Measurements from ENCODE around the gene ABLIM1.

Gene ABLIM1

DNA sequence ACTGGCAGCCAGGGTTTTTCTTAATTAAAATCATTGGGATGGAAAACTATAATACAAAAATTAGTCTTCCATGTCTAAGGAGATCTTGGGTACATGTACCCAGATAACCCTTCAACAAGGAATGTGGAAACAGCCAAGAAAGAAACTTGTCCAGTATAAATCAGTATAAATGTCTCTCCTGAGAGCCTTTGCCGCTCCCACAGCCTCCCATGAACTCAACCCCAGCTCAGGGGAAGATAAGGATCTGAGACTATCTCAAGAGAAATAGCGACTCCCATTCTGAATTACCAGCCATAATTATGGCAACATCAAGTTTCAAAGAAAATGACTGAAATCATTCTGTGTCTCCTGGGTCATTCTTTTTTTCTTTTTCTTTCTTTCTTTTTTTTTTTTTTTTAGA is 221.1 kb downstream of the ABLIM1 start:
- no peak for DNase-seq

DNA sequence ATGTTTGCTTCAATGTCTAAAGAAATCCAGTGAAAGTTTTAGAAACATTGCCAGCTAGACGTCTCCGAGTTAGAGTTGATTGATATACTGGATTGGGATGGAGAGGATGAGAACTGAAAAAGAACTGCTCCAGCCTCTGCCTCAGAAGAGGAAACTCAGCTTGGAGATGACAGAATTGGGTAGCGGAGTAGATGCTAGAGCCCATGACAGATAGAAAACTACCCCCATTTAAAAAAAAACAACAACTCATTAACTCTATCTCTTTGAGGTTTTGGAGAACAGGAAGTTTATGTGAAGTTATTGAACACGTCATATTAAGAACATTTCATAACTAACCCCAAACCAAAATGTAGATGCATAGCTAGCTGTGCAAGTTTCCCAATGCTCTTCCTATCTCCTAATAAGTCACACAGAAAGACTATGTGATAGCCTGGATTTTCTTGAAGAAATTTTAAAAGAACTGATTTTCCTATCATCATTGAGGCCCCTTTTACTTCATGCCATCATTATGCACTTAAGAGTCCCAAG is 225.4 kb downstream of the ABLIM1 start:
- DNase-seq, result no peak

DNA sequence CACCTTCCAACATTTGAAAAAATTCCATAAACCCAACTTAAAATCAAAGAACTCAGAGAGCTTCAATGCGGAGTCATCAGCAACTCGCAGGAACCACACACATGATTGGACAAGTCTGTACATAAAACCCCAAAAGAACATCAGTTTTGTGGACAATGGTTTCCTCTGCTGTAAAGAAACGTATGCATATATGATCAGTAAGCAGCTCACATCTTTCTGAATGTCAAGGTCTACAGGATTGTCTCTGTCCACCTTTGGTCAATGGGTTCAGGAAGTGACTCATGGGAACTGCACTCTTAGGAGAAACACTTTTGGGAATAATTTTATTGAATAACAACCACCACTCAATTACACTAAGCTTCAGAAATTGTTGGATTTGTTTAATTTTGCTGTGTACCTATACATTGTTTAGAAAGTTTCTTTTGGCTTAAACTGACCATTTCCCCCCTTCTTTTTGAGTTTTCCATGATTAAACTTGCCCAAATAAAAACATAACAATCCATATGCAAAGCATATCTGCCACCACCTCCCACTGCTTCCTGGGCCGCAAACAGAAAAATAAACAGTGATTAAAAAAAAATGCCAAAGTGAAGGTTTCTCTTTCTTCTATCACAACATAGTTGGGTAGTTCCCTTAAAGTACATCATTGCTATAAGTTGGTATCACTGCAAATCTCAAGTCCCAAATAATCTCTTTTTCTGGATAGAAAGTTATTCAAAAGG is 226.5 kb downstream of the ABLIM1 start:
- DNase-seq, result no peak

GRCh38 chr10:114430688-114431413 is 227.2 kb downstream of the ABLIM1 start:
- DNase-seq, result no peak

DNA sequence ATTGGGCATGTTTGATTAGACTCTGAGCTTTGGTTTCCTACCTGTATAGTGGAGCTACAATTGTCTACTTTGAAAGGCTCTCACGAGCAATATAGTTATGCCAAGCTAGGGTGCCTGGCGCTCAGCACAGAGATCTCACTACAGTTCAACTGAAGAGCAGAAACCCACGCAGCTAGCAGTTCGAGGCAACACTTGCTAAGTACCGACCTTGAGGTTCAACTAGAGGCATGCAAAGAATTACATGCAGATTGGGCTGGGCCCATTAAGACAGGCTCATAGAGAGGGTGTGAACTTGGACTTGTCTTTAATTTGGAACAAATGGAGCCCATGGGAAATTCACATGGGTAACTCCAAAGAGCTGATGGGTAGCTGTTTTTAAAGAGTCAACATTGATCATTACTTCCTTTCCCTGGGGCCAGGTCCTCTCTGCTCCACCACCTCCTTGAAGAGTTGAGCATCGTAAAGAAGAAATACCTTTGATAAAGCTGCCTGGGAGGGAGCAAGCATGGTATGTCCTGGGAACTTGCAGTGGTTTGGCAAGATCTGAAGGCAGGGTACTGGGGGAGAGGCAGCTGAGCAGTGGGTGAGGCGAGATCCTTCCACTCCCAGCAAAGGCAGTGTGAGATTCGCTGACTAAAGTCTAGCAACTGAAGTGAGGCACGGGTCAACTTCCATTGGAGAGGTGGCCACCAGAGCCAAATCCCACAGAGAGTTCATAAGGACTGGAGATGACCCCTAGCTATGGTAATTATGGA is 228.3 kb downstream of the ABLIM1 start:
- no peak for DNase-seq

- no peak for DNase-seq
These were observed 230.8 kb downstream of the ABLIM1 start for GRCh38 chr10:114427124-114427852.

GRCh38 chr10:114426476-114426875 is 231.6 kb downstream of the ABLIM1 start:
- no peak for DNase-seq

GRCh38 chr10:114420811-114421485 is 237.1 kb downstream of the ABLIM1 start:
- DNase-seq, result no peak

DNA sequence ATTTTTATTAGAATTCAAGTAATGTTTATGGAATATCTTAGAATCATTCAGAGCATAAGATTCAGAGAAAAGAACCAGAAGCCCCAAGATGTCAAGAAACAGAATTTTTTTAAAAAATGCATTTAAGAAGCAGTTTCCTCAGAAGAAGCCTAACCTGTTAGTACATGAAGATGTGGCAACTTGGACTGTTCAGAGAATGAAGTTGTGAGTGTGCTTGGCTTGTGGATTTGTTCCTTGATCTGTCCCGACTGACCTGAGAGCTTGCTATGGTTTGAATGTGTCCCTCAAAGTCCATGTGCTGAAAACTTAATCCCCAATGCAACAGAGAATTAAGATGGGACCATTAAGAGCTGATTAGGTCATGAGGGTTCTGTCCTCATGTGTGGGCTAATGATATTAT is 240.0 kb downstream of the ABLIM1 start:
- DNase-seq, result no peak

DNA sequence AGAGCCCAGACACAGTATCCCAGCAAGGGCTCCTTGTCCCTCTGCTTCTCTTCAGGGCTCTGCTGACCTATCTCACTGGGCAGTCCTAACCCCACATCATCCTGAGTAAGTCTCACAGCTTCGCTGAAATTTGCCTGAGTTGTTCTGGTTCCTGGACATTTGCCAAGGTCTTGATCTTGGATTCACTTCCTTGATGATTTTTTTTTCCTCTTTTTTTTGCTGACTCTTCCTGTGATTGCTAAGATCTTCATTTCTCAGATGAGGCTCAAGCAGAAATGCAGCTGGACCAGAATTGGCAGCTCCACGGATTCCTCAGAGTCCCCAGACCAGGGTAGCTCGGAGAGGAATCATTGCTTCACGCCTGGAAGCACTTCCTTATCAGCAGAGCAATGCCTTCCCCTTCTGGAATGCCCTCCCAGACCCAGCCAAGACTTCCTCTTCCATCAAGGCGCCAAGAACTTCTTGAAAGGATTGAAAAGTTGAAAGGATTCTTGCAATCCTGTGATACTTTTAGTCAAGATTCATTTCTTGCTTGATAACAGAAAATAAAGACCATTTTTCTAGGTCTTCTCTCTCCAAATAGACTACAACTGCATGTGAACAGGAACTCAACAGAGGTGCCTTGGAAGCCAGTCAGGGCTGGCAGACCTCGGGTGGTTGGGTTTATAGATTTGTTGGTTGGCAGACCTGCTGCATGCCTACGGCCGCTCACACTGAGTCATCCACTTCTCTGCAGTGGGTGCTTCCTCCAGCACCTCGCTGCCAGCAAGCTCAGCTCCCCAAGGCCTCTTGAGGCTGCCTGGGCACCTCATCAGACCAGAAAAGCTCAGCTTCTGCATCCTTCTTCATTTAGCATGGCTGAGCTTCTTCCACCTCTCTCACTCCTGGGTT is 244.9 kb downstream of the ABLIM1 start:
- no peak for DNase-seq

- no peak for DNase-seq
These were observed 249.1 kb downstream of the ABLIM1 start for GRCh38 chr10:114408968-114409444.

DNA sequence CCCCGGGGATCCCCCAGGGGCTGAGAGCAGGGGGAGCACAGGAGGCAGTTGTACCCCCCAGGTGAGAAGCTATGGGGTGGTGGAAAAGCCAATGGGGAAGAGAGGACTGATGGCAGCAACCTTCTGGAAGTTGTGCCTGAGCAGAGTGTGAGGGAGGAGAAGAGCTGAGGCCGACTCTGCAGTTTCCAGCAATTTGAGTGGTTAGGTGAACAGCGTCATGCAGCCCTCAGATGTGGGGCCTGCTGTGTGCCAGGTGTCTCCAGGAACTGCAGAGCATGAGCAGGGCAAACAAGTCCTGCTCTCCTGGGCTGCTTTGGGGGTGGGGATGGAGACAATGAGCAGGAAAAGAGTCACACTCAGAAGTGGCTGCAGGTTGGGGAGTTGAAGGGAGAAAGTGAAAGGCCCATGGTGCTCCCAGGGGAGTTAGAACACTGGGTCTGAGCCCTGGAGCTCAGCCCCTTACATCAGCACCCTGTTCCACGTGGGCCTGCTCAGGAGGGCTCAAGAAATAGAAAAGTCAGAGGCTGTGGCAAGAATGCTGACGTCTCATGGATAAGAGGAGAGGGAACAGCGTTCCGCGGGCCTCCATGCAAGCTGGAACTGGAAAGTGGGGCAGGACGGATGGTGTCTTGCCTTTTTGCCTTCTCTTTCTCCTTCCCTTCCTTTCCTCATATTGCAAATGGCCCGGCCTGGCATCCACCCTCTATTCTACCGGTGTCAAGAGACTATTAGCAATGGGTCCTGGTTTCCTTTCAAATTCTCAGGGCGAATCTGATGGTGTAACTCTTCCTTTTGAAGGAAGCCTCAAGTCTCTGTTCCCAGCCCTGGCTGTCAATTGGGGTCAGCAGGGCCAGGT is 249.7 kb downstream of the ABLIM1 start:
- no peak for DNase-seq

DNA sequence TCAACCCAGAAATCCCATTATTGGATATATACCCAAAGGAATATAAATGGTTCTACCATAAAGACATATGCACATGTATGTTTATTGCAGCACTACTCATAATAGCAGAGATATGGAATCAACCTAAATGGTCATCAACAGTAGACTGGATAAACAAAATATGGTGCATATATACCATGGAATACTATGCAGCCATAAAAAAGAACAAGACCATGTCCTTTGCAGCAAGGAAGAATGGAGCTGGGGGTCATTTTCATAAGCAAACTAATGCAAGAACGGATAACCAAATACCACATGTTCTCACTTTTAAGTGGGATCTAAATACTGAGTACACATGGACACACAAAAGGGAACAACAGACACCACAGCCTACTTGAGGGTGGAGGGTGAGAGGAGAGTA is 251.6 kb downstream of the ABLIM1 start:
- no peak for DNase-seq

GRCh38 chr10:114405011-114405350 is 253.1 kb downstream of the ABLIM1 start:
- no peak for DNase-seq

GRCh38 chr10:114404171-114405010 is 253.7 kb downstream of the ABLIM1 start, which contains the start of gene AFAP1L2:
Gene AFAP1L2 (minus strand): TSS chr10:114404502. CDS start chr10:114404455, 47 bp downstream.
- DNase-seq, result no peak

DNA sequence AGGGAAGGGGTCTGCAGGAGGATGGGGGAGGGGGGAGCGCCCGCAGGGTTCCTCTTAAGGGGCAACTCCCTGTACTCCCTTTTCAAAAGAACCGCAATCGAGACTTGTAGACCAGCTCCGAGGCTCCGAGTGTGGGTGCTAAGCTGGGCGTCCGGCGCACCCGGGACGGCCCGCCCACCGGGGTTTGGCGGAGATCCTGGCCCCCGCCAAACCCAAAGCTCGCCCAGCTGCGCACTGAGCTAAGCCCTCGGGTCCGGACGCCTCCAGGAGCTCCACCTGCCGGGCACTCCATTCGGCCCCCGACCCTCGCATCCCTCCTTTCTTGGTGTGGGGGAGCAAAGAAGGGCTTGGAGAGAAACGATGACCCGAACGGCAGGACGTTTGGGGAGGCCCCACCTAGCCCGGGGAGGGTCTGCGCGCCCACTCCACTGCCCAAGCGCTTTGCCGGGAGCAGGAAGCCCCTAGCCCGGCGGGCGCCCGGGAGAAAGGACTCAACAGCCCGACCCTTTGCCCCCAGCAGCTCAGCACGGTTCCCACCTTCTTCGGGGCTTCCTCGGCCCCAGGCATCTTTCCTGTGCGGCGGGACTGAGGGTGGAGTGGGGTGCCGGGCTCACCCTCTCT is 254.4 kb downstream of the ABLIM1 start:
- DNase-seq, result no peak

DNA sequence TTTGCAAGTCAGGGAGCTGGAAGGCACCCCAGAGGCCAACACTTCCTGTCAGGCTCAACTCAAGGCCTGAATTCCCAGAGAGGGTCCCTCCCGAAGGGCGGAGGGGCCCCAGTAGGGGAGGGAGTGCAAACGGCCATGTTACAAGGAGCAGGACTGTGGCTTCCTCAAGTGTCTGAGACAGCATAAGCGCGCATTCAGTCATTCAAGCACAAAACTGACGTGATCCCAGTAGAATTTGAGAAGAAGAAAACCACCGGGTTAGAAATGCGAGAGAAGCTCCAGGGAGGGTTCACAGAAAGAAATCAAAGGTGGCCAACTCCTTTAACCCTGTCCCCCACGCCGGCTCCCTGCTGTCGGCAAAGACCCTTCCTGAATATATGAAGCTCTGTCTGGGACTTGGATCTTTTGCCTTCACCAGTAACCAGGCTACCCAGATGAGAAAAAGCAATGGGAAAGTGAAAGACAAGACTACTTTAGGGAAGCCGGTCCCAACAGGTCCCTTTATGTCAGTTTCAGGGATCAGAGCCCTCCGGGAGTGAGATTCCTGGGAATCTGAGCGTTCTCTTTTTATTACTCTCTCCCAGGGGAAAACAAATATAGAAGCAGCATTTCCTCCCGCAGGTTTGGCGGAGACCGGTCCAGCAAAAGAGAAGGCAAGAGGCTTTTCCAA is 255.1 kb downstream of the ABLIM1 start:
- no peak for DNase-seq

DNA sequence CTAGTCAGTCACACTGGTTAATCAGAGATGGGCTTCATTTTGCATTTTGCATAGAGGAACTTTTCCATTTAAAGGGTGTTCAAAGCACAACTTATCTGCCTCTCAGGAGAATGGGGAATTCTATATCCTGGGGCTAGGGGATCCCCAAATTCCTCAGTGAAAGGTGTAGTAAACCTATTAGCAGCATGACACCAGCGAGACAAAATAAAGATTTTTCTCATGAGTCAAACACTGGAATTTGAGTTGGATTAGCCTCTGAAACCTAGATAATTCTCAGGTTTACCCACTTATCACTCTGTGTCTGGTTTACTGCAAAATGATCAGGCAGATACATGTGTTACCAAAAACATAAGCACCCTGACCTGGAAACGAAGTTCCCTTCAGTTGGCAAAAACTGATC is 255.8 kb downstream of the ABLIM1 start:
- DNase-seq, result no peak
